Measurements from ENCODE around the gene CD52.

Gene CD52, protein sequence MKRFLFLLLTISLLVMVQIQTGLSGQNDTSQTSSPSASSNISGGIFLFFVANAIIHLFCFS

DNA sequence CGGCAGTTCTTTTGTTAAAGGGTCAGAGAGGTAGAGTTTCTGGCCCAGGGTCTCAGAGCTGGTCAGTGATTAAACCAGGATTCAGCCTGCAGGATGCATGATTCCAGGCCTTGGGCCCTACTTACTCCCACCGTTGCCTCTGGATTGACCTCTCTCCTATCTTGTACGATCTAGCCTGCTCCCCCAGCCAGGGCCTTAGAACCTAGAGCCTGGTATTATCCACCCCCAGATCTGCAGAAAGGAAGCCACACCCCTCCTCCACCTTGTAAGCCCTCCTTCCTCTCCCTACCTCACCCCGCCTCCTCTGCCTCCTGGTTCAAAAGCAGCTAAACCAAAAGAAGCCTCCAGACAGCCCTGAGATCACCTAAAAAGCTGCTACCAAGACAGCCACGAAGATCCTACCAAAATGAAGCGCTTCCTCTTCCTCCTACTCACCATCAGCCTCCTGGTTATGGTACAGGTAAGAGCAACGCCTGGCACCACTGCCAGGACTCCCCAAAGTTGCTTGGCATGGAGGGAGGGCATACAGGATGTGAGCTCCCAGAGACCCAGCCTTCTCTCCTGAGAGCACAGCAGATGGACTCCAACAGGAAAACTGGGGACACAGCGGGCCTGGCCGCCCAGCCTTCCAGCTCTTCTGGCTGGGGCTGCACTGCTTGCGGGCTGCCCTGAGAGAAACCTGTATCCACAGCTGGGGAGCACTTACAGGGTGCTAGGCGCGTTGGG lies at the start of gene CD52:
Gene CD52 (plus strand): TSS at position 347 of the 726 bp plus-strand sequence. CDS start 60 bp downstream, at position 407.
- DNase-seq: no peak

DNA sequence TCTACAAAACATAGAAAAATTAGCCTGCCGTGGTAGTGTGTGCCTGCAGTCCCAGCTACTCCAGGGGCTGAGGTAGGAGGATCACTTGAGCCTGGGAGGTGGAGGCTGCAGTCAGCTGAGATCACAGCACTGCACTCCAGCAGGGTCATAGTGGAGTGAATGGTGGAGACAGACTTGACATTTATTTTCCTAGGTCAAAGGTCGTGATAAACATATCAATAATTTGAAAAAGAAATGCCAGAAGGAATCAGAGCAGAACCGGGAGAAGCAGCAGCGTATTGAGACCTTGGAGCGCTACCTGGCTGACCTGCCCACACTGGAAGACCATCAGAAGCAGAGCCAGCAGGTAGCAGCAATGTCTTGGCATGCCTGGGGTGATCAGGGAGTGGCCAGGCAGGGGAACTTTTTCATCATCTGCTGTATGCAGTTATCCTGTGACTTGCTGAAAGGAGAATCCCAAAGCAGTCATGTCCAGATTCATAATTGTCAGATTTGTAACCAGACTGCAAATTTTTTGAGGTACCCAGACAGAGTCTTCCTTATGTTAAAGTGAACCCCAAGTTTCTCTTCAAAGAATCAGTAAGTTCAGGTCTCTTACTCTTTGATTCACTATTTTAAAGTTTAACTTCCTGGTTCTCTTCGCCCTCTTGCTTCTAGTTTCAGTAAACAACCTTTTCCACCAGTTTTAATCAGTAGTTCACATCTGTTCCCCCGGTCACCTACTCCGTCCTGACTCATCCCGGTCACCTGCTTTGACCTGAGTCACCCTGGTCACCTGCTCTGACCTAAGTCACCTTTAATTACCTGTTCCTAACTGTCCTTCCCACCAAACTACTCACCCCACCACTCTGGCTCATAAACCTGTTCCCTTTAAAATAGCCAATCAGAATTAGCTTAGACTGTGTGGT lies 49.2 kb upstream of the CD52 start:
- no peak for DNase-seq

DNA sequence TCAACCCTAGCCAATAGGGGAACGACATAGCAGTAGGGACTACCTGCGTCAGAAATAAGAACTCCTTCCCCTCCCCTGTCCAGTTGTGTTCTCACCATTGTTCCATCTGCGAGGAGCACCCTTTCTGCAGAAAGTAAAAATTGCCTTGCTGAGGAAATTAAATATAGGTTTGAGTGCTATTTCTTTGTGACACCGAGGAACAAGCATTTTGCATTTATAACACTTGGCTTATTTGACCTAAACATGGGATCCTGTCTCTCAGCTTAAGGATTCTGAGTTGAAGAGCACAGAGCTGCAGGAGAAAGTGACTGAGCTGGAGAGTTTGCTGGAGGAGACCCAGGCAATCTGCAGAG lies 48.6 kb upstream of the CD52 start:
- DNase-seq: no peak

DNA sequence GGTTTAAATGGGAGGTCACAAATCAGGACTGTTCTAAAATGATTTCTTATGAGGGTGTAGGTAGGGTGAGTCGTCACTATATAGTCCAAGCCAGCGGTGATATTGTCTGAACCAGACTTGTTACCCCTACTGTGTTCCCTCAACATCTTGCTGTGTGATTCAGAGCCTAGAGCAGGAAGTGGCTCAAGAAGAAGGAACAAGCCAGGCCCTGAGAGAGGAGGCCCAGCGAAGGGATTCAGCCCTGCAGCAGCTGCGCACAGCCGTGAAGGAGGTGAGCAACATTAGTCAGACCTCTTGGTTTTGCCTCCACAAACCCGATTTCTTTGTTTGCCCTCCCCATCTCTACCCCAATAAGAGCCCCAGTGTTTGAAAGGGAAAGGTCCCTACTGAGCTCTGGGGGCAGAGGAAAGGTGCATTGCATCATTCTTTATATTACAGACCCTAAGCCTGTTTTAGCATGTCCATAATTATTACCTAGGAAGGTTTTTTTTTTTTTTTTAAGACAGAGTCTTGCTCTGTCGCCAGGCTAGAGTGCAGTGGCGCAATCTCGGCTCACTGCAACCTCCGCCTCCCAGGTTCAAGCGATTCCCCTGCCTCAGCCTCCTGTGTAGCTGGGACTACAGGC lies 42.8 kb upstream of the CD52 start:
- DNase-seq: no peak

DNA sequence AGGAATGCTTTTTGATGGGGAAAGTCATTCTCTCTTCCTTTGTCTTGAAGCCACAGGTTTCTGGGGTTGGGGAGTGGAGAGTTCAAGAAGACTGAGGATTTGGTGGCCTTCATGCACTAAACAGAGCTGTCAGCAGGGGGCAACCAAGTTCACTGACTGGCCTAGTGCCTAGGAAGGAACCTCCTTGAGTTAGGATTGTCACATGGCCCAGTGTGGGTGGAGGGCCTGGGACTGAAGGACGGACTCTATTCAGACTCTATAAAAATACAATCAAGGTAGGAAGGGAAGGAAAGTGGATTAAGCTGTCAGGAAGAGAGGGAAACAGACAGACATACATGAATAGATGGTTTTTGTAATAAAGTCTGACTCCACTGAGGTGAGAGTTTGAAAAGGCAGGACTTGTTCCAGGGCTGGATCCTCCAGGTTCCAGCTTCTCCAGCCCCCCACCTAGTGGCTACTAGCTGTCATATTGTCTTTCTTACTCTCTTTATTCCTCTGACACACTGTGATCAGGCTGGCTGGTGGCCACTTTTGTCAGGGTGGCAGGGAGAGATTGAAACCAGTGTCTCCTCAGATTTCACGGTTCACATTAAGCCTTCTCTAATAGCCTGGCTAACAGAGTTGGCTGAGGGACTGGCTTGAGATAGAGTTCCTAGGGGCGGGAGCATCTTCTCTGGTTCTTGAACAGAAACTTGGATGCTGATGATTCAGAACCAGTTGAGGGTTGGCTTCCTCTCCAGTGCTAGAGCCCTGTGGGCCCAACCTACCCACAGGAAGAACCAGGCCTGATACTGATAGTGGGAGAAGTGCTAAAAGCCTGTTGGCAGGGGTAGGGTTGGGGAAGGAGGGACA lies 42.0 kb upstream of the CD52 start:
- DNase-seq: peak; percentile 45

DNA sequence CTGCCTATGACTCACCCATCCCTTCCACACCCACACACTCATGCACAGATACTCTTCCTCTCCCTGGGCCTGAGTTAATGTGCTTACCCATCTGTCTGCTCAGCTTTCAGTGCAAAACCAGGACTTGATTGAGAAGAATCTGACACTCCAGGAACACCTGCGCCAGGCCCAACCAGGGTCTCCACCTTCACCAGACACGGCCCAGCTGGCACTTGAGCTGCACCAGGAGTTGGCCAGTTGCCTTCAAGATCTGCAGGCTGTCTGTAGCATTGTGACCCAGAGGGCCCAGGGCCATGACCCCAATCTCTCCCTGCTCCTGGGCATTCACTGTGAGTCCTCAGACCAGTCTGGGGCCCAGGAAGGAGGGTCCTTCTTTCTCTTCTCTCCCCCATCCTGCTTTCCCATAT lies 41.3 kb upstream of the CD52 start:
- DNase-seq: no peak

DNA sequence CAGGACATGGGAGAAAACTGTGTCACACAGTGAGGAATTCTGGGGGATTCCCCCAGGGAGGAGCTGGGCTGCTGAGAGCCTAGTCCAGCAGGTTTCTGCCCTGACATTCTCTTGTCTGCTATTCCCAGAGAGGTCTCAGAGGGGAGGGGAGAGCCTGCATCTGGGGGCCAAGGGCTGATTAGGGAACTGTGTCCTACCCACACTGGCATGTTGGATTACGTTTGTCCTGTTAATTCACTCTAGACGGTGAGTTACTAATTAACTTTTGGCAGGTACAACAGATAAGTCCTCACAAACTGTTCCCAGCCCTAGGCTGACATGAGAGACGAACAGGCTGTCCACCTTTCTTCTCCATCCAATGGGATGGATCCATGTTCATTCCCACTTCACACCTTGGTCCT lies 40.5 kb upstream of the CD52 start:
- DNase-seq: no peak

DNA sequence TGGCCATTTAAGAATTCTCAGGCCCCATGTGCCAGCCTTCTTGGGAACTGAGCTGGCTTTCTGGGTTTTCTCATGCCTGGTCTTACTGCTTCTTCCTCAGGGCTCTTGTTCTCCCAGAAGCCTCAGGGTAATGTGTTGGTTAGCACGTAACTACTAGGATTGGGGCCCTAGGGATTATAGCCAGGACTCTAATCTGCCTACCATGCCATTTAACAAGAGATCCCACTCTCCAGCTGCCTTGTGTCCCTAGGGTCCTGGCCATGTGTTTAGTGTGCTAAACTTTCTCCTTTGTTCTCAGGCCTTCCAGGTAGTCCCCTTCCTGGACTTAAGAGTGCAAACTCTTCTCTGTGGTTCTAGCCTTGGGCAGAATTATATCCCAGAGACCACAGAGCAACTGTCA lies 40.0 kb upstream of the CD52 start:
- no peak for DNase-seq

DNA sequence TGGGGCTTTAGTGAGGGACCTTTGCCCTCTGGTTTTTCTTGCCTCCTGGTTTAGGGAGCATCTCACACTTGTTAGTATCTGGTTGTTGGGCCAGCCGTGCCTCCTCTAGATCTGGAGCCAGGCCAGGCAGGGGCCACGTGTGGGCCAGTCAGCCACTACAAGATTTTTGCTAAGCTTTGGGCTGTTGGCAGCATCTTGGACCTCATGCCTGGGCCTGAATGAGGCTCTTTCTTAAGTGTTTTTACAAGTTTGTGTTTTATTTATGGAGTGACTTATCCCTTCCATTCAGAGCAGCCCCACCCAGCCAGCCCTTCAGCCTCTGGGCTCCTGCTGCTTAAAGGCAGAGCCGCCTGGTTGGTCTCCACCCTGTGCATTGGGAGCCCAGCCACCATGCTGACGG lies 39.5 kb upstream of the CD52 start:
- DNase-seq: no peak

DNA sequence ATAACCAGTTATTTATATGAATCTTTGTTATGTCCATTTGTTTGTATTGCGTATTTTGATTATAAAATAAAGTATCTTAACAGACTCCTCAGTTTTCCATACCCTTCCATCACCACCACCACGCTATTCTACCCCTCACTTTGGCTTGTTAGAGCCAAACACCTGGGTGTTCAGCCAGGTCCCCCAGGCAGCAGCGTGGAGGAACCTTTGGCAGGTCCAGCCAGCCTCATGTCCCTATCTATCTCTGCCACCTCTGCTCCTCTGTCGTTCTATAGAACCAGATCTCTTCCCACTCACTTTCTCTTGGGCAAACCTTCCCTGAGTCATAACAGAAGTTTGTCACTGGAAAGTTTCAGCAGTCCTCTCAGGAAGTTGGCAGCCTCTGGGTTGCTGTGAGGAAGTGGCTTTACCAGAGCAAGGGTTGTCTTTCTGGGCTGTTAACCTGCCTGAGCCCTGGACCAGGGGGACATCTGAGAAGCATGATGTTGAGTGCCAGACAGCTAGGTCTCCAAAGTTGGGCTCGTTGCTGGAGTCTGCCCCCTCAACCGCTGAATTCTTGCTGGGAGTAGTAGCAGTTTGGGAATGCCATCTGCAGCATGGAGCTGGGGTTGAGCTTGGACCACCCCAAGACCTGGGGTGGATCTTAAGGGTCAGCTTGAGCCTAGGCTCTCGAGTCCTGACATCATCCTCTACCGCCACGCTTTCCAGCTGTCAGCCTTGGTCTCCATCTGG lies 38.9 kb upstream of the CD52 start:
- no peak for DNase-seq

DNA sequence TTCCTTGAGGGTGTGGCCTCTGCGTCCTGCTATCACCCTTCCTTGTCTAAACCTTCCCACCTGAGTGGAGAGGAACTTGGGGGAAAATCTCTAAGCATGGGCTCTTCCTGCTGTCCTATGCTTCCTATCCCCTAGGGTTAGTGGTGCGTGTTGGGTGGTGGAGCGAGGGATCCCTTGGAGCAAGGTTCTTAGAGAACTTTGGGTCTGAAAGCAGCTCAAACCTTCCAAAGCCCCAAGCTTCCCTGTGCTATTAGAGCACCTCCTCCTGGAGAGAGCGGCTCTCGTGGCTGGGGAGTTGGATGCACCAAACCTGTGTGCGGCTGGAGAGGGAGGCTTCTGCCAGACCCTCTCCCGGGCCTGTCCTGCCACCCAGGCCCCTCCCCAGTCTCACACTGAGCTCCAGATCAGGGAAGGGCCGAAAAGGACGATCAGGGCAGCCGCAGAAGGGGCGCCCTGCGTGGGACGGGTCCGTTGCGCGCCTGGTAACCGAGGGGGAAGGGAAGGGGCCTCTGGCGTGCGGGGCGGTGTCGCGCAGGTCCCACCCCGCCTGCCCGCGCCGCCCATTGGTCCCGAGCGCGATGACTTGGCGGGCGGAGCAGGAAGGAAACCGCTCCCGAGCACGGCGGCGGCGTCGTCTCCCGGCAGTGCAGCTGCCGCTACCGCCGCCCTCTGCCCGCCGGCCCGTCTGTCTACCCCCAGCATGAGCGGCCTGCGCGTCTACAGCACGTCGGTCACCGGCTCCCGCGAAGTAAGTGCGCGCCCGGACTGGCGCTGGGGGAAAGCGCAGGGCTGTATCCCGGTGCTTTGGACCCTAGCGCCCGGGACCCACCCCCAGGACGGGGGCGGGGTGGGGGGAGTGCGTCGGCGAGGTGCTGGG lies 38.1 kb upstream of the CD52 start, which contains the start of gene SH3BGRL3:
Gene SH3BGRL3 (plus strand): TSS at position 631 of the 877 bp plus-strand sequence. CDS start 70 bp downstream, at position 701.
- DNase-seq: peak; percentile 62

DNA sequence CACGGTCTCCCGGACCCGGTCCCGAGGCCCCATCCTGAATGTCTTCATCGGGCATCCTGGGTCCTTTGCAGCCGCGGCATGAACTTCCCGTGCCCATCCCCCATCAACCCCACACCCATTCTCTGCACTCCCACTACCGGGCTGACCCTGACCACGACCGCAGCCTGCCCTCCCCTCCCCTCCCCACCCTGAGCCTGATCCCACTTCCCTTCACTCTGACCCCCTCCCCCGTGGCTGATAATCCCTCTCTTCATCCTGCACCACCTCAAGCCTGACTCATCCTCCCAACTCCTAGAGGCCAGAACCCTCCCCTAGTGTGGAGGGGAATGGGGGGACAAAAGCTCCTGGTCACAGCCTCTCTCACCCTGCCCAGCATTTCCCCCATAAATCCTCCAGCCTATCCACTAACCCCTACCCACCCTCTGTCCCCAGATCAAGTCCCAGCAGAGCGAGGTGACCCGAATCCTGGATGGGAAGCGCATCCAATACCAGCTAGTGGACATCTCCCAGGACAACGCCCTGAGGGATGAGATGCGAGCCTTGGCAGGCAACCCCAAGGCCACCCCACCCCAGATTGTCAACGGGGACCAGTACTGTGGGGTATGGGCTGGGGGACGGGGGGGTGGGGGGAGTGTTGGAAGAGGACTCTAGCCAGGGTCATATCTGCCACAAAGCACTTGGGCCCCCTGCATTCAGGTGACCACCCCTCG lies 37.3 kb upstream of the CD52 start:
- no peak for DNase-seq

DNA sequence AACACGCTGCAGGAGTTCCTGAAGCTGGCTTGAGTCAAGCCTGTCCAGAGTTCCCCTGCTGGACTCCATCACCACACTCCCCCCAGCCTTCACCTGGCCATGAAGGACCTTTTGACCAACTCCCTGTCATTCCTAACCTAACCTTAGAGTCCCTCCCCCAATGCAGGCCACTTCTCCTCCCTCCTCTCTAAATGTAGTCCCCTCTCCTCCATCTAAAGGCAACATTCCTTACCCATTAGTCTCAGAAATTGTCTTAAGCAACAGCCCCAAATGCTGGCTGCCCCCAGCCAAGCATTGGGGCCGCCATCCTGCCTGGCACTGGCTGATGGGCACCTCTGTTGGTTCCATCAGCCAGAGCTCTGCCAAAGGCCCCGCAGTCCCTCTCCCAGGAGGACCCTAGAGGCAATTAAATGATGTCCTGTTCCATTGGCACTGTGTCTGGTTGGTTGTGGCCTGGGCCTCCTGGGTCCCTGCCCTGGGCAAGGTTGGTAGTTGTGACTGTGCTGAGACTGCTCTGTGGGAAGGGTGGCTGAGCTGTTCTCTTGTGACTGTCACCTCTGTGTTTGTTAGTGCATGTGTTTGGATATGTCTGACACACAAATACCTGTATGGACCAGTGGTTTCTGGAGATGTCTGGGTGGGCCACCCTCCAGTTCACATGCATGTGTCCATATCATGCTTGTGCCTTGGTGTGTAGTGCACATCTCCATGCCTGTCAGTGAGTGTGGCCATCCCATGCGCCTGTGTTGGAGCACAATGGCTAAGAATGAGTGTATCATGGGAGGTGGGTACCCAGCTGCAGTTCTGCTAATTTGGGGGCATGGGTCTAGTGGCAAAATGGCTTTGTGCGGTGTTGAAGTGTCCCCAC lies 36.4 kb upstream of the CD52 start:
- no peak for DNase-seq

DNA sequence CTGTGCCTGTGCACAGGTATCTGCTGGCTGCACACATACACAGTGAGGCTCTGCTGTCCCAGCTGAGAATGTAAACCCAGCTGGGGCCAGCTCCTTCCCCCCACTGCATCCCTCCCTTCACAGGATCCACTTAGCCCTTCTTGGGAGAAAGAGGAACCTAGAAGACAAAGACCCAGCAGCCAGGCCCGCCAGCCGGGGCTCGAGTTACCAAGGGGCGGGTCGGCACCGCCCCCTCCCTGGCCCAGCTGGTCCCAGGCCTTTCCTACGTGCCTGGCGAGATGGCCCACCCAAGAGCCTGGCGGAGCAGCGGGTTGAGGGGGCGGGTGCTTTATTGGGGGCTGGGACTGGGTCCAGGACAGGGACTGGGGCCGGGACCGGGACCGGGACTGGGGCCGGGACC lies 35.8 kb upstream of the CD52 start:
- no peak for DNase-seq

DNA sequence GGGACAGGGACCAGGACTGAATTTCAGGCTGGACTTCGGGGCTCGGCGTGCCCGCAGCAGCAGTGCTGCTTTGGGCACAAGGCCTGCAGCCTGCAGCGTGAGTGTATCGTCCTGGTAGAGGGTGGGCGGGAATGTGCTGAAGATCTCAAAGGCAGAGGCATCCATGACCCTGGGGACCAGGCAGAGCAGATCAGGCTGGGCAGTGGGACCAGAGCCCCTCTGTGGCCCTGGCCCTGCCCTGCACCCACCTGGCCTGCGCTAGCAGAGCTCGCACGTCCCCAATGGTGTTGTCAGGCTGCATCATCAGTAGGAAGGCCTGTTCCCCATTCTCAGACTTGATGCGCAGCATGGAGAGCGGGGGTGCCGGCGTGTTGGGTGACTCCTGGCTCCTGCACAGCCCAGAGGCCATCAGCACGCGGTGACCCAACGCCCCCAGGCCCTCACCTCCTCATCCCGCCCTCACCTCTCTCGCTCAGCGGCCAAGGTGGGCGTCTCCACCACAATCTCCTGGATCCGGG lies 35.3 kb upstream of the CD52 start:
- DNase-seq: no peak

DNA sequence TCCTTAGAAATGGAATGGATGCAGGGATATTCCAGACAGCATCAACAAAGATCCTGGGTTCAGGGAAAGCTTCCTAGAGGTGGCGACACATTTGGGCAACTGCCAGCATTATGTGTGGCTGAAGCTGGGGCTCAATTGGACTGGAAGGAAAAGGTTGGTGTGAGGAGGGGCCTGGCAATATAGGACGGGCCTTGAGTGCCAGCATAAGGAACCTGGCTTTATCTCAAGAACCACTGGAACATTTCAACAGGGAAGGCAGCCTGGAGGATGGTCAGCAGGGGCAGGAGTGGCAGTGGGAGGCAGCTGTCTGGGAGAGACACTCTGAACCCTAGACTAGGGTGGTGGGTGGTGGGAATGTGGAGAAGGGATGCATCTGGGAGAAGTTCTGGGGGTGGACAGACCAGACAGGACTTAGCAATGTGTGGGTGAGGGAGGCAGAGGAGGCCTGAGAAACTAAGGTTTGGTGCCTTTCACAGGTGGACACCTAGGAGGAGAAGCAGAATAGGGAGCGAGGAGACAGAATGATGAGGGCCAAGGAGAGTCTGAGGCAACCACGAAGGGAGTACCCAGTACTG lies 34.4 kb upstream of the CD52 start:
- DNase-seq: no peak

DNA sequence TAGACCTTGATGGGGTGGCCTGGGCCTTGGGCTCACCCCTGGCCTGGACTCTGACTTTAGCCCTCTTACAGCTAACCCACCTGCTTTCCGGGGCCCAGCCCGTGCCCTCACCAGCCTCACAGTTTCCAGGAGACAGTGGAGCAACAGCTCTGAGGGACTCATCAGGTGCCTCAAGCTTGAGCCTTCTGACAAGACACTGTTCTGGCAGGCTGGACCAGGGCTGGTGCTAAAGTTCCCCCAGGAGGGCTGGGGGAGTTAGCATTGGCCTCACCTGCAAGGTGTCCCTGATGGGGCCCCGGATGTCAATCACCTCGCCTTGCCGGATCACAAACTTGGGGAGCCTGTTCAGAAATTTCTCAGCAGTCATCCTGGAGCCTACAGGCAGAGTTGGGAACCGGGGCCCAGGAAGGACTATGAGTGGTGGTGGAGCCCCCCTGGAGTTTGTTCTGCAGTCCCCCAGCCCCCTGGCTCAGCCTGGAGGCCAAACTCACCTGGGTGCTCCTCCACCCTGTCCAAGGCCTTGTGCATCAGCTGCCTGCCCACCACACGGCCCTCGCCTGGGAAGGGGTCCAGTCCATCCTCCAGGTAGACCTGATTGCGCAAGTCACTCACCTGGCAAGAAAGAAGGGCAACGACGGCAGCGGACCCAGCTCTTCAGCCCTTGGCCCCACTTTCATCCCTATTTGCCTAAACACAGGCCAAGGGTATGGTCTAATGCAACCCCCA lies 33.7 kb upstream of the CD52 start:
- no peak for DNase-seq
